C4-2B (cell line): ENCODE results near the gene PIGU.

ENCODE experiments used
- CTCF ChIP-seq: fragments of 450-650 bp; conservative IDR thresholded peaks from 2 replicates; pipeline ENCODE4 v1.5.1; 2017; ENCODE audit warnings: mild to moderate bottlenecking
- ZFX ChIP-seq: fragments of 450-650 bp; IDR thresholded peaks from 2 replicates; pipeline ENCODE4 v1.6.1; 2017

GRCh38 chr20:34512266-34512954, 164.5 kb downstream of the PIGU start:
- TF ChIP-seq CTCF (no peak), ZFX (no peak)
